IPS-15b (cell line): ENCODE results near the gene TAGLN3.

Experiments
- H3K27me3 ChIP-seq: one replicate; pipeline ENCODE4 v1.6.1; 2013; ENCODE audit warnings: low read length; ENCODE audit not compliant: control insufficient read depth, insufficient read depth
- H3K36me3 ChIP-seq: one replicate; pipeline ENCODE4 v1.6.1; 2013; ENCODE audit warnings: low read length; ENCODE audit not compliant: control insufficient read depth, insufficient read depth
- H3K4me1 ChIP-seq: one replicate; pipeline ENCODE4 v1.6.1; 2013; ENCODE audit warnings: mild to moderate bottlenecking, low read length; ENCODE audit not compliant: control insufficient read depth, insufficient read depth
- H3K4me3 ChIP-seq: one replicate; pipeline ENCODE4 v1.5.1; 2013; ENCODE audit warnings: low read depth, low read length
- H3K9ac ChIP-seq: one replicate; pipeline ENCODE4 v1.6.1; 2013; ENCODE audit warnings: low read depth, mild to moderate bottlenecking, low read length
- H3K9me3 ChIP-seq: one replicate; pipeline ENCODE4 v1.6.1; 2013; ENCODE audit warnings: mild to moderate bottlenecking, low read length; ENCODE audit not compliant: control insufficient read depth, insufficient read depth

Gene TAGLN3

GRCh38 chr3:112041321-112041720, 42.6 kb downstream of the TAGLN3 start:
- no peaks in the 10 kb centered on the region for H3K9me3 ChIP-seq
- H3K27me3 ChIP-seq = no peaks in the 10 kb centered on the region
- H3K9ac ChIP-seq = no peak overlapping the region
- H3K36me3 ChIP-seq = no peaks in the 10 kb centered on the region
- no peak overlapping the region for H3K4me3 ChIP-seq
- H3K4me1 ChIP-seq = peaks cover 7% of the 10 kb centered on the region

- H3K9me3 ChIP-seq = no peaks in the 10 kb centered on the region
- no peak overlapping the region for H3K9ac ChIP-seq
- no peak overlapping the region for H3K4me3 ChIP-seq
- H3K27me3 ChIP-seq = no peaks in the 10 kb centered on the region
- peaks cover 7% of the 10 kb centered on the region for H3K4me1 ChIP-seq
- no peaks in the 10 kb centered on the region for H3K36me3 ChIP-seq
Observed at GRCh38 chr3:112042842-112043280, 44.1 kb downstream of the TAGLN3 start.

GRCh38 chr3:112043621-112044201, 45.0 kb downstream of the TAGLN3 start:
- Histone ChIP-seq H3K36me3 (no peaks in the 10 kb centered on the region), H3K9me3 (no peaks in the 10 kb centered on the region), H3K27me3 (no peaks in the 10 kb centered on the region), H3K4me1 (peaks cover 12% of the 10 kb centered on the region), H3K4me3 (no peak overlapping the region), H3K9ac (no peak overlapping the region)

- Histone ChIP-seq H3K9ac (no peak overlapping the region), H3K36me3 (no peaks in the 10 kb centered on the region), H3K4me1 (peaks cover 10% of the 10 kb centered on the region), H3K27me3 (no peaks in the 10 kb centered on the region), H3K4me3 (no peak overlapping the region), H3K9me3 (no peaks in the 10 kb centered on the region)
Observed at GRCh38 chr3:112046599-112046998, 47.9 kb downstream of the TAGLN3 start.

- Histone ChIP-seq H3K4me1 (peaks cover 9% of the 10 kb centered on the region), H3K36me3 (no peaks in the 10 kb centered on the region), H3K9ac (no peak overlapping the region), H3K4me3 (no peak overlapping the region), H3K27me3 (no peaks in the 10 kb centered on the region), H3K9me3 (no peaks in the 10 kb centered on the region)
Observed at GRCh38 chr3:112047264-112047663, 48.5 kb downstream of the TAGLN3 start.

- Histone ChIP-seq H3K9me3 (no peaks in the 10 kb centered on the region), H3K27me3 (no peaks in the 10 kb centered on the region), H3K36me3 (no peaks in the 10 kb centered on the region), H3K9ac (no peak overlapping the region), H3K4me3 (no peak overlapping the region), H3K4me1 (peaks cover 9% of the 10 kb centered on the region)
Observed at GRCh38 chr3:112048911-112049310, 50.2 kb downstream of the TAGLN3 start.

- Histone ChIP-seq H3K9me3 (no peaks in the 10 kb centered on the region), H3K4me1 (peaks cover 9% of the 10 kb centered on the region), H3K9ac (no peak overlapping the region), H3K36me3 (no peaks in the 10 kb centered on the region), H3K4me3 (no peak overlapping the region), H3K27me3 (no peaks in the 10 kb centered on the region)
Observed at GRCh38 chr3:112053229-112053628, 54.5 kb downstream of the TAGLN3 start.

- Histone ChIP-seq H3K4me3 (no peak overlapping the region), H3K4me1 (no peaks in the 10 kb centered on the region), H3K27me3 (no peaks in the 10 kb centered on the region), H3K36me3 (no peaks in the 10 kb centered on the region), H3K9me3 (no peaks in the 10 kb centered on the region), H3K9ac (no peak overlapping the region)
Observed at GRCh38 chr3:112056451-112056929, 57.8 kb downstream of the TAGLN3 start.

- H3K9me3 ChIP-seq = no peaks in the 10 kb centered on the region
- H3K4me3 ChIP-seq = no peak overlapping the region
- H3K4me1 ChIP-seq = no peaks in the 10 kb centered on the region
- no peak overlapping the region for H3K9ac ChIP-seq
- H3K27me3 ChIP-seq = no peaks in the 10 kb centered on the region
- no peaks in the 10 kb centered on the region for H3K36me3 ChIP-seq
Observed at GRCh38 chr3:112059497-112059896, 60.8 kb downstream of the TAGLN3 start.

- Histone ChIP-seq H3K9me3 (no peaks in the 10 kb centered on the region), H3K9ac (no peak overlapping the region), H3K27me3 (no peaks in the 10 kb centered on the region), H3K4me3 (no peak overlapping the region), H3K4me1 (no peaks in the 10 kb centered on the region), H3K36me3 (no peaks in the 10 kb centered on the region)
Observed at GRCh38 chr3:112061152-112061551, 62.4 kb downstream of the TAGLN3 start.
